Measurements from ENCODE around the gene BTBD16.

- TF ChIP-seq CTCF (IDR thresholded peaks at IDR 0.05) = no peak
- TF ChIP-seq POLR2AphosphoS5 (IDR thresholded peaks at IDR 0.05; ENCODE audit: low read depth, low read length) = no peak
- no peak for TF ChIP-seq REST (IDR thresholded peaks at IDR 0.05; ENCODE audit: insufficient read depth in 1 of 2, low read depth in 2 of 2, low read length in 1 of 2)
- TF ChIP-seq TCF7L2 (IDR thresholded peaks at IDR 0.05; ENCODE audit: low read depth, low read length) = no peak
Observed at GRCh38 chr10:122290833-122291532, 19.9 kb downstream of the BTBD16 start.

Data from Panc1 (cell line).